Omental fat pad (tissue), 4 donors: ENCODE data around the gene CYP26B1. TPM values are rescaled to one million over a fixed set of nuclear protein-coding genes. Genes with fewer than 3 reads are reported as not detected.

Experiments used
- ATAC-seq: fragments of 150-250 bp; one replicate; pipeline ENCODE4 v1.9.1; 2016; ENCODE audit warnings: mild to moderate bottlenecking, moderate library complexity; ENCODE audit not compliant: low FRiP score
- DNase-seq: peaks from one replicate; pipeline ENCODE4 v3.0.0-alpha.2; 2019; ENCODE audit warnings: low spot score
- CTCF ChIP-seq, 3 donors: fragments of 450-650 bp; IDR thresholded peaks; one replicate each; pipeline ENCODE4 v1.5.1; 2016 to 2017; ENCODE audit warnings: antibody characterized with exemption in 3 of 3, mild to moderate bottlenecking in 3 of 3, moderate library complexity in 2 of 3
- total RNA-seq, 4 donors: library from RNA; depleted of rRNA; stranded (reverse); fragments of >200 nt; gene quantifications; one replicate each; pipeline ENCODE4 v1.1.0, GENCODE V29; 2016

The CYP26B1 gene
- total RNA-seq, 4 donors from 2014 or later, result 10.6 to 36.6 (median 18.8) TPM

GRCh38 chr2:72129681-72130340 is 17.9 kb downstream of the CYP26B1 start:
- peak; percentile 20 for DNase-seq
- ATAC-seq, result peak; percentile 24
- TF ChIP-seq CTCF (IDR thresholded peaks at IDR 0.05), result no peak

- no peak for ATAC-seq
- no peak for DNase-seq
- no peak for TF ChIP-seq CTCF (IDR thresholded peaks at IDR 0.05)
These were observed 18.8 kb downstream of the CYP26B1 start for GRCh38 chr2:72128843-72129227.

GRCh38 chr2:72128059-72128842 is 19.4 kb downstream of the CYP26B1 start:
- ATAC-seq, result no peak
- DNase-seq, result peak; percentile 17

GRCh38 chr2:72127401-72128058 is 20.1 kb downstream of the CYP26B1 start:
- ATAC-seq (no peak), DNase-seq (peak; percentile 6)
- TF ChIP-seq CTCF (IDR thresholded peaks at IDR 0.05), result no peak

More at GRCh38 chr2:72128059-72128842, 19.4 kb downstream of the CYP26B1 start:
- no peak for TF ChIP-seq CTCF (IDR thresholded peaks at IDR 0.05)

- no peak for ATAC-seq
- DNase-seq, result peak; percentile 7
- no peak for TF ChIP-seq CTCF (IDR thresholded peaks at IDR 0.05)
These were observed 21.2 kb downstream of the CYP26B1 start for GRCh38 chr2:72126186-72127100.

- no peak for TF ChIP-seq CTCF (IDR thresholded peaks at IDR 0.05)
- no peak for ATAC-seq
- no peak for DNase-seq
These were observed 23.3 kb downstream of the CYP26B1 start for GRCh38 chr2:72124376-72124775.
